OCI-LY1 (cell line): ENCODE results near the gene HSFX3.
"Not testable (repeated sequence)": the region's sequence is repeated elsewhere in the genome, so short reads cannot be mapped to it uniquely, and the experiment has no call there.

ENCODE experiments used
- CTCF ChIP-seq: fragments of 200-600 bp; sonication (generic), shearing (Covaris generic); IDR thresholded peaks from 2 replicates; pipeline ENCODE4 v1.5.1; 2017; ENCODE audit warnings: mild to moderate bottlenecking, antibody characterized with exemption, low read length, moderate library complexity, mixed read lengths
- EZH2 ChIP-seq: fragments of 200-600 bp; sonication (generic), shearing (Covaris generic); IDR thresholded peaks from 2 replicates; pipeline ENCODE4 v1.8.0; 2017; ENCODE audit warnings: borderline replicate concordance, mixed run types, mild to moderate bottlenecking, antibody characterized with exemption, low read length, moderate library complexity, mixed read lengths

- TF ChIP-seq CTCF, EZH2: not testable (repeated sequence)
Observed at GRCh38 chrX:149587359-149587758, 37.6 kb upstream of the HSFX3 start, which contains the start of gene MAGEA9B.
